ENCODE measurements around the gene KANK2.

The KANK2 gene

GRCh38 chr19:11240008-11240444, 42.7 kb upstream of the KANK2 start:
- DNase-seq (ENCODE audit: insufficient read length, low spot score) (no peak), FAIRE-seq (no peak)
- TF ChIP-seq CTCF (IDR thresholded peaks at IDR 0.05; ENCODE audit: insufficient read depth, missing control alignments) = no peak

- DNase-seq (ENCODE audit: insufficient read length, low spot score) (no peak), FAIRE-seq (no peak)
- no peak for TF ChIP-seq CTCF (IDR thresholded peaks at IDR 0.05; ENCODE audit: insufficient read depth, missing control alignments)
These were observed 42.1 kb upstream of the KANK2 start, which contains the start of gene ANGPTL8 for GRCh38 chr19:11239377-11240000. TSS of gene ANGPTL8 (plus strand) at chr19:11239619. CDS start at chr19:11239638, 19 bp downstream.

- FAIRE-seq (no peak), DNase-seq (ENCODE audit: insufficient read length, low spot score) (no peak)
- TF ChIP-seq CTCF (IDR thresholded peaks at IDR 0.05; ENCODE audit: insufficient read depth, missing control alignments) = no peak
These were observed 41.5 kb upstream of the KANK2 start for GRCh38 chr19:11238781-11239376.

- DNase-seq (ENCODE audit: insufficient read length, low spot score) (no peak), FAIRE-seq (no peak)
- no peak for TF ChIP-seq CTCF (IDR thresholded peaks at IDR 0.05; ENCODE audit: insufficient read depth, missing control alignments)
These were observed 40.7 kb upstream of the KANK2 start for GRCh38 chr19:11238041-11238440.

GRCh38 chr19:11237321-11237720, 40.0 kb upstream of the KANK2 start:
- DNase-seq (ENCODE audit: insufficient read length, low spot score) (no peak), FAIRE-seq (no peak)
- TF ChIP-seq CTCF (IDR thresholded peaks at IDR 0.05; ENCODE audit: insufficient read depth, missing control alignments) = no peak

GRCh38 chr19:11236324-11237301, 39.3 kb upstream of the KANK2 start:
- DNase-seq (ENCODE audit: insufficient read length, low spot score) (no peak), FAIRE-seq (no peak)
- TF ChIP-seq CTCF (IDR thresholded peaks at IDR 0.05; ENCODE audit: insufficient read depth, missing control alignments) = no peak
